ENCODE results near the gene KCNF1.

Gene KCNF1

DNA sequence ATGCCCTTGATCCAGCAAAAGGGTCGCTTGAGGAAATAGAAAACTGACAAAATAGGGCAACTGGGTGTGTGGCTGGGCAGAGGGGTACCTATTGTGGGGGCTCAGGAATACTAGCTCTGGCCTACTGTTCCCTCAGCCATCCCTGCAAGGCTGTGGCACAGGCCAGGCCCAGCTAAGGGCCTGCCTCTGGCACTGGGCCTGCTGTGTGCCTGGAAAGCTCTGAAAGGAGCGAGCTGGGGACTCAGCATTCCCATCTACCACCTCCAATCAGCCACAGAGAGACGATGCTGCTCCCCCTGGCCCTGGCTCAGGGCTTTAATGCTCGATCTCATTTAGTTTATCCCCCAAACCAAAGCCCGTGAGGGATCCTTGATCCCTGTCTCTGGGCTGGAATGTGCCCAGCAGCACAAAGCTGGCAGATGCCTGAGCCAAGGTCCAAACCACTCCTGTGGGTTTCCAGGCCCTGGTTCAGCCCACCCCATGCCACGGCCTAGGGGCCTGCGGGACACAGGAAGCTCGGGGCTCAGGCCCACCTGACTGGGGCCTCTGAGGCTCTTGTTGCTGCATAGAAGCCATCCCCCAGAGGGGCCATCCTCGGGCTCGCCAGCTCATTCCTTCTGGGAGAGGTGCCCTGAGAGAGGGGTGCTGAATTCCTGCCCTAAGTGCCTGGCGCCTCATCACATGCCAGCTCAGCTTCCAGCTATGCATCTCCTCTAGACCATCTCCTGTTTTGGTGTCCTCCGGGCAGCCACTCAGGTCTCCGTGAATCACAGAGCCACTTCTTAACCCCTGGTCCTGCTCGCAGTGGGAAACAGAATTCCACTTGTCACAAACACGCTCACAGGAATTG is 43.0 kb upstream of the KCNF1 start:
- DNase-seq (ENCODE audit: insufficient read length, low spot score) = no peak
- FAIRE-seq = no peak
- TF ChIP-seq POLR2A (IDR thresholded peaks at IDR 0.05; ENCODE audit: low read depth, low read length) (no peak), TAF1 (IDR thresholded peaks at IDR 0.05; ENCODE audit: low read depth, low read length) (no peak), SPI1 (IDR thresholded peaks at IDR 0.05; ENCODE audit: low read depth, low read length) (no peak), POLR2AphosphoS5 (IDR thresholded peaks at IDR 0.05; ENCODE audit: low read depth, low read length) (no peak), POU2F2 (IDR thresholded peaks at IDR 0.05; ENCODE audit: low read depth, low read length) (no peak), PAX5 (IDR thresholded peaks at IDR 0.05; ENCODE audit: insufficient read depth, low read length, severe bottlenecking) (no peak)

GRCh38 chr2:10871978-10872377 is 39.8 kb upstream of the KCNF1 start:
- no peak for FAIRE-seq
- no peak for DNase-seq (ENCODE audit: insufficient read length, low spot score)
- TF ChIP-seq PAX5 (IDR thresholded peaks at IDR 0.05; ENCODE audit: insufficient read depth, low read length, severe bottlenecking) = no peak
- no peak for TF ChIP-seq TAF1 (IDR thresholded peaks at IDR 0.05; ENCODE audit: low read depth, low read length)
- TF ChIP-seq POLR2AphosphoS5 (IDR thresholded peaks at IDR 0.05; ENCODE audit: low read depth, low read length) = no peak
- TF ChIP-seq POU2F2 (IDR thresholded peaks at IDR 0.05; ENCODE audit: low read depth, low read length) = no peak
- TF ChIP-seq POLR2A (IDR thresholded peaks at IDR 0.05; ENCODE audit: low read depth, low read length) = no peak
- TF ChIP-seq SPI1 (IDR thresholded peaks at IDR 0.05; ENCODE audit: low read depth, low read length) = no peak

DNA sequence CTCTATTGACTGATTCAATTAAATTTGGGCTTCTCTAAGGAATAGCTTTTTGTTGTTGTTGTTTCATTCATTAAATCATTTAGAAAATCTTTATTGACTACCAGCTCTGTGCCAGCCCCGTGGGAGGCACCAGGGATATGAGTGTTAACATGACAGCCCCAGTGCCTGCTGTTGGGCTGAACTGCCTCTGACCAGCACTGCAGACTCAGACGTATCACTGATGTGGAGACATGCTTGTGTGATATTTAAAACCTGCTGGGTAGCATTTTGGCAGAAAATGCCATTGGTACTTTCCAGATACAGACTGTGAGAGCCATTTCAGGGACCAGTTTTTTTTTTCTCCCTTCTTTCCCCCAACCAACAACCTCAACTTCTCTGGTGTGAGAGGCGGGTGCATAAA is 38.6 kb upstream of the KCNF1 start:
- DNase-seq (ENCODE audit: insufficient read length, low spot score) (no peak), FAIRE-seq (no peak)
- TF ChIP-seq PAX5 (IDR thresholded peaks at IDR 0.05; ENCODE audit: insufficient read depth, low read length, severe bottlenecking) = no peak
- TF ChIP-seq POU2F2 (IDR thresholded peaks at IDR 0.05; ENCODE audit: low read depth, low read length) = no peak
- TF ChIP-seq POLR2A (IDR thresholded peaks at IDR 0.05; ENCODE audit: low read depth, low read length) = no peak
- TF ChIP-seq TAF1 (IDR thresholded peaks at IDR 0.05; ENCODE audit: low read depth, low read length) = no peak
- no peak for TF ChIP-seq POLR2AphosphoS5 (IDR thresholded peaks at IDR 0.05; ENCODE audit: low read depth, low read length)

GRCh38 chr2:10873790-10874437 is 37.8 kb upstream of the KCNF1 start:
- TF ChIP-seq POLR2AphosphoS5 (IDR thresholded peaks at IDR 0.05; ENCODE audit: low read depth, low read length) = no peak
- no peak for TF ChIP-seq POLR2A (IDR thresholded peaks at IDR 0.05; ENCODE audit: low read depth, low read length)
- no peak for TF ChIP-seq PAX5 (IDR thresholded peaks at IDR 0.05; ENCODE audit: insufficient read depth, low read length, severe bottlenecking)
- no peak for TF ChIP-seq SPI1 (IDR thresholded peaks at IDR 0.05; ENCODE audit: low read depth, low read length)
- TF ChIP-seq TAF1 (IDR thresholded peaks at IDR 0.05; ENCODE audit: low read depth, low read length) = no peak
- no peak for TF ChIP-seq POU2F2 (IDR thresholded peaks at IDR 0.05; ENCODE audit: low read depth, low read length)
- no peak for FAIRE-seq
- DNase-seq (ENCODE audit: insufficient read length, low spot score) = no peak

- DNase-seq (ENCODE audit: insufficient read length, low spot score) (no peak), FAIRE-seq (no peak)
- TF ChIP-seq POU2F2 (IDR thresholded peaks at IDR 0.05; ENCODE audit: low read depth, low read length) = no peak
- TF ChIP-seq PAX5 (IDR thresholded peaks at IDR 0.05; ENCODE audit: insufficient read depth, low read length, severe bottlenecking) = no peak
- TF ChIP-seq TAF1 (IDR thresholded peaks at IDR 0.05; ENCODE audit: low read depth, low read length) = no peak
- TF ChIP-seq POLR2AphosphoS5 (IDR thresholded peaks at IDR 0.05; ENCODE audit: low read depth, low read length) = no peak
- TF ChIP-seq POLR2A (IDR thresholded peaks at IDR 0.05; ENCODE audit: low read depth, low read length) = no peak
- no peak for TF ChIP-seq SPI1 (IDR thresholded peaks at IDR 0.05; ENCODE audit: low read depth, low read length)
Observed at GRCh38 chr2:10875126-10875525, 36.6 kb upstream of the KCNF1 start.

- no peak for TF ChIP-seq POLR2A (IDR thresholded peaks at IDR 0.05; ENCODE audit: low read depth, low read length)
- TF ChIP-seq PAX5 (IDR thresholded peaks at IDR 0.05; ENCODE audit: insufficient read depth, low read length, severe bottlenecking) = no peak
- TF ChIP-seq TAF1 (IDR thresholded peaks at IDR 0.05; ENCODE audit: low read depth, low read length) = no peak
- FAIRE-seq (no peak), DNase-seq (ENCODE audit: insufficient read length, low spot score) (no peak)
Observed at GRCh38 chr2:10876394-10876793, 35.3 kb upstream of the KCNF1 start.

- DNase-seq (ENCODE audit: insufficient read length, low spot score) = no peak
- no peak for TF ChIP-seq PAX5 (IDR thresholded peaks at IDR 0.05; ENCODE audit: insufficient read depth, low read length, severe bottlenecking)
- no peak for TF ChIP-seq SPI1 (IDR thresholded peaks at IDR 0.05; ENCODE audit: low read depth, low read length)
- TF ChIP-seq POU2F2 (IDR thresholded peaks at IDR 0.05; ENCODE audit: low read depth, low read length) = no peak
- no peak for TF ChIP-seq POLR2A (IDR thresholded peaks at IDR 0.05; ENCODE audit: low read depth, low read length)
- TF ChIP-seq TAF1 (IDR thresholded peaks at IDR 0.05; ENCODE audit: low read depth, low read length) = no peak
- FAIRE-seq = no peak
Observed at GRCh38 chr2:10876963-10877362, 34.8 kb upstream of the KCNF1 start.

GRCh38 chr2:10877651-10878111 is 34.1 kb upstream of the KCNF1 start:
- TF ChIP-seq TAF1 (IDR thresholded peaks at IDR 0.05; ENCODE audit: low read depth, low read length) (no peak), SPI1 (IDR thresholded peaks at IDR 0.05; ENCODE audit: low read depth, low read length) (no peak), POU2F2 (IDR thresholded peaks at IDR 0.05; ENCODE audit: low read depth, low read length) (no peak), PAX5 (IDR thresholded peaks at IDR 0.05; ENCODE audit: insufficient read depth, low read length, severe bottlenecking) (no peak), POLR2A (IDR thresholded peaks at IDR 0.05; ENCODE audit: low read depth, low read length) (no peak), POLR2AphosphoS5 (IDR thresholded peaks at IDR 0.05; ENCODE audit: low read depth, low read length) (no peak)
- DNase-seq (ENCODE audit: insufficient read length, low spot score) = no peak
- no peak for FAIRE-seq

DNA sequence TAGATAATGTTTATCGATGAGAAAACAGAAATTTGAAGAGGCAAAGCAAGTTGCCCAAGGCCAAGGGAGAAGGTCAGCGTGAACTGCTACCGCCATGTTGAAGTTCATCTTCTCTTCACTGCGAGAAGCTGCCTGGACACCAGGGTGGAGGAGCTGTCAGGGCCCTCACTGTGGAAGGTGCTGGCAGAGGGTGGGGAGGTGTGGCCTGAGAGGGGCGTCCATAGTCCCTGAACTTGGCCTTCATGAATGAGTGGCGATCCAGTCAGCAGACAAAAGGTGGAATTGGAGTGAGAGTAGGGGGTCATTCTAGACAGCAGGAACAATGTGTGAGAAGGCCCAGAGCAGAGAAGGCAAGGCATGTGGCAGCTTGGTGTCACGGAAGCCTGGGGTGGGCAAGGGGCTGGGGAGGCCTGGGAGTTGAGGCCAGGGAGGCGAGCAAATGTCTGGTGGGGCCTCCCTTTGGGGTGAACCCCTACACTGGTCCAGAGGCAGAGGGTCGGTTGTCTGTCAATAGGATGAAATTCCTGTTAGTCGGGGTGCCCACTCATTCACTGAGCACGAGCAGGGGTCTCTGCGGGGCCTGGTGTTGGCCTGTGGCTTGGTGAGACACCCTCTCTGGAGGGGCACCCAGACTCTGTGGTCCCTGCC is 33.3 kb upstream of the KCNF1 start:
- no peak for DNase-seq (ENCODE audit: insufficient read length, low spot score)
- no peak for FAIRE-seq
- TF ChIP-seq POLR2AphosphoS5 (IDR thresholded peaks at IDR 0.05; ENCODE audit: low read depth, low read length) = no peak
- TF ChIP-seq SPI1 (IDR thresholded peaks at IDR 0.05; ENCODE audit: low read depth, low read length) = no peak
- no peak for TF ChIP-seq TAF1 (IDR thresholded peaks at IDR 0.05; ENCODE audit: low read depth, low read length)
- TF ChIP-seq PAX5 (IDR thresholded peaks at IDR 0.05; ENCODE audit: insufficient read depth, low read length, severe bottlenecking) = no peak
- no peak for TF ChIP-seq POU2F2 (IDR thresholded peaks at IDR 0.05; ENCODE audit: low read depth, low read length)
- no peak for TF ChIP-seq POLR2A (IDR thresholded peaks at IDR 0.05; ENCODE audit: low read depth, low read length)
